HepG2 (cell line): Measurements from ENCODE around the gene CARD8. TPM values are rescaled to one million over a fixed set of nuclear protein-coding genes. Genes with fewer than 3 reads are reported as not detected.

ENCODE experiments used
- CREM ChIP-seq, 2 experiments: sonication (generic) in 1 of 2; formaldehyde crosslinking in 1 of 2; IDR thresholded peaks; 2 replicates each; pipeline versions ENCODE4 v1.4.0 to v1.6.1; 2016 to 2020; ENCODE audit warnings: antibody characterized with exemption in 1 of 2, mild to moderate bottlenecking in 1 of 2, missing genetic modification reagents in 1 of 2
- CTCF ChIP-seq: sonication (generic); formaldehyde crosslinking; IDR thresholded peaks from 2 replicates; pipeline ENCODE4 v1.5.0; 2020; ENCODE audit warnings: mild to moderate bottlenecking, missing genetic modification reagents, moderate library complexity
- HES4 ChIP-seq: sonication (generic); formaldehyde crosslinking; IDR thresholded peaks from 2 replicates; pipeline ENCODE4 v1.9.0; 2021; ENCODE audit warnings: mild to moderate bottlenecking, missing genetic modification reagents, borderline replicate concordance
- HINFP ChIP-seq: sonication (generic); formaldehyde crosslinking; IDR thresholded peaks from 2 replicates; pipeline ENCODE4 v1.4.0; 2020; ENCODE audit warnings: low read depth, mild to moderate bottlenecking, missing genetic modification reagents
- NKX3-1 ChIP-seq: sonication (generic); formaldehyde crosslinking; IDR thresholded peaks from 2 replicates; pipeline ENCODE4 v1.5.0; 2020; ENCODE audit warnings: missing genetic modification reagents
- RFX5 ChIP-seq: IDR thresholded peaks from 2 replicates; pipeline ENCODE4 v1.6.1; 2011; ENCODE audit warnings: low read depth, low read length, improper control_type of control experiment
- RXRB ChIP-seq: IDR thresholded peaks from 2 replicates; pipeline ENCODE4 v1.6.1; 2016; ENCODE audit warnings: borderline replicate concordance, missing genetic modification reagents, missing compliant biosample characterization
- WIZ ChIP-seq: sonication (generic); formaldehyde crosslinking; IDR thresholded peaks from 2 replicates; pipeline ENCODE4 v1.5.1; 2020; ENCODE audit warnings: mild to moderate bottlenecking, missing genetic modification reagents
- YEATS2 ChIP-seq: sonication (generic); formaldehyde crosslinking; IDR thresholded peaks from 2 replicates; pipeline ENCODE4 v1.4.0; 2020; ENCODE audit warnings: missing genetic modification reagents, borderline replicate concordance
- ZBTB37 ChIP-seq: sonication (generic); formaldehyde crosslinking; IDR thresholded peaks from 2 replicates; pipeline ENCODE4 v1.4.0; 2020; ENCODE audit warnings: mild to moderate bottlenecking, missing genetic modification reagents
- ZMYM2 ChIP-seq: sonication (generic); formaldehyde crosslinking; IDR thresholded peaks from 2 replicates; pipeline ENCODE4 v1.8.0; 2022; ENCODE audit warnings: mild to moderate bottlenecking, missing genetic modification reagents
- ZNF180 ChIP-seq: sonication (generic); formaldehyde crosslinking; IDR thresholded peaks from 2 replicates; pipeline ENCODE4 v1.4.0; 2020; ENCODE audit warnings: low read depth, missing genetic modification reagents, borderline replicate concordance
- ZNF235 ChIP-seq: sonication (generic); formaldehyde crosslinking; IDR thresholded peaks from 2 replicates; pipeline ENCODE4 v1.8.1; 2023; ENCODE audit warnings: mild to moderate bottlenecking, missing genetic modification reagents, borderline replicate concordance
- ZNF850 ChIP-seq: sonication (generic); formaldehyde crosslinking; conservative IDR thresholded peaks from 2 replicates; pipeline ENCODE4 v1.9.0; 2021; ENCODE audit warnings: mild to moderate bottlenecking, missing genetic modification reagents
- ZNF883 ChIP-seq: sonication (generic); formaldehyde crosslinking; IDR thresholded peaks from 2 replicates; pipeline ENCODE4 v1.5.1; 2020; ENCODE audit warnings: mild to moderate bottlenecking, missing genetic modification reagents; ENCODE audit errors: not compliant biosample characterization
- ZSCAN31 ChIP-seq: sonication (generic); formaldehyde crosslinking; IDR thresholded peaks from 2 replicates; pipeline ENCODE4 v1.5.0; 2020; ENCODE audit warnings: low read depth, mild to moderate bottlenecking, missing genetic modification reagents
- polyA plus RNA-seq, 8 experiments: library from polyadenylated mRNA; depleted of rRNA in 3 of 8; stranded (reverse) in 7 of 8; unstranded in 1 of 8; fragments of >200 nt; fragmentation: Illumina TruSeq in 4 of 8; extraction: Trizol in 4 of 8; gene quantifications; 2 replicates each; pipeline versions ENCODE4 v1.2.1 to v1.2.3, GENCODE V29; 2011 to 2016; ENCODE audit warnings: low read depth in 4 of 8, missing spikeins in 1 of 8, mixed read lengths in 1 of 8; ENCODE audit not compliant: insufficient read depth in 1 of 8
- total RNA-seq, 5 experiments: library from RNA; depleted of rRNA; stranded (reverse); fragments of >200 nt; fragmentation: Illumina TruSeq; extraction: Trizol; gene quantifications; 2 replicates each; pipeline ENCODE4 v1.2.3, GENCODE V29; 2016; ENCODE audit warnings: low read depth in 1 of 5
- TF ChIP-seq, protein P1 (sequence below): sonication (generic); formaldehyde crosslinking; IDR thresholded peaks from 2 replicates; pipeline ENCODE4 v1.8.0; 2022; ENCODE audit warnings: mild to moderate bottlenecking, missing genetic modification reagents; ENCODE audit not compliant: insufficient replicate concordance
- TF ChIP-seq, protein P2 (sequence below): IDR thresholded peaks from 2 replicates; pipeline ENCODE4 v1.6.1; 2016; ENCODE audit warnings: control low read depth

Gene CARD8
- total and polyA plus RNA-seq, 2 of the 13 experiments (the other 11 are each of a cell fraction or from before 2014, with no cell fraction given): 15.0 to 19.2 TPM

DNA sequence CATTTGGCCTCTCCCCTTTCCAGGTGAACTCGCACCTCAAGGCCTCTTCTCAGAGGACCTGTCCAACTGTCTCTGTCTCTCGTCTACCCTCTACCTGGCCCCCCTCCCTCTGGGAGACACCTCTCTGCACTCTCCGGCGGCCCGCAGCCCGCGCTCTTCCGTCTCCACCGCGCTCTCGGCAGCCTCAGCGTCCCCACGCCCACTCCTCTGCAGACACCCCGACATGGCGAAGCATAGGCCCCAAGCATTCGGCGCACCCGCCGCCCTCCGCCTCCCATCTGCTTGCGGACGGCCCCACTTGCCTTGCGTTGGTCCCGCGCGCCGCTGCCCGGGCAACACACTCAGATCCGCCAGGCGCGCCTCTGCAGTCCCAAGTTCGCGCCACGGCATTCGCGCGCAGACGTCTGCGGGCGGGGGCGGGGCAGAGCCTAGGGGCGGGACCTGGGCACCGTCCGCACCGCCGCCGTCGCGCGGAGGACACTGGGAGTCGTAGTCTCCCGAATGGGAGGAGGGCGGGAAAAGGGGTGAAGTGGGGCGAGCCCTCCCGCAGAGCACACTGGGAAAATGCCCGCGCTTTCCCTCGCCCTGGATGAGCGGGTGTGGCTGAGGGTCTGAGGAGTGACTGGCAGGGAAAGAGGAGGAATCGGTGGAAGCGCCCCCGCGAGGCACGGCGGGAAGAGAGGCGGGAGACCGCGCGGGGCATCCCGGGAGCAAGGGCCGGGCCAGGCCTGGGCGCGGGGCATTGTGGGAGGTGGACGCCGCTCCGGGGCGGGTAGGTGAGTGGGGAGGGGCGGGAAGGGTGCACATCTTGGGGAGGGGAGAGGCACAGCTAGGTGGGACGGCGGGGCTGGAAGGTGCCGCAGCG is 85.5 kb downstream of the CARD8 start, which contains the start of the genes LIG1 and ZSWIM9 (continued):
- TF ChIP-seq, protein P1, sequence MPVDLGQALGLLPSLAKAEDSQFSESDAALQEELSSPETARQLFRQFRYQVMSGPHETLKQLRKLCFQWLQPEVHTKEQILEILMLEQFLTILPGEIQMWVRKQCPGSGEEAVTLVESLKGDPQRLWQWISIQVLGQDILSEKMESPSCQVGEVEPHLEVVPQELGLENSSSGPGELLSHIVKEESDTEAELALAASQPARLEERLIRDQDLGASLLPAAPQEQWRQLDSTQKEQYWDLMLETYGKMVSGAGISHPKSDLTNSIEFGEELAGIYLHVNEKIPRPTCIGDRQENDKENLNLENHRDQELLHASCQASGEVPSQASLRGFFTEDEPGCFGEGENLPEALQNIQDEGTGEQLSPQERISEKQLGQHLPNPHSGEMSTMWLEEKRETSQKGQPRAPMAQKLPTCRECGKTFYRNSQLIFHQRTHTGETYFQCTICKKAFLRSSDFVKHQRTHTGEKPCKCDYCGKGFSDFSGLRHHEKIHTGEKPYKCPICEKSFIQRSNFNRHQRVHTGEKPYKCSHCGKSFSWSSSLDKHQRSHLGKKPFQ: peak; percentile 51
- TF ChIP-seq ZNF850 (CRISPR knock-in tag) (no peak), ZNF883 (peak; percentile 87), RFX5 (0 out of 2 replicates have a peak, but pooled peaks have one; percentile 8), ZBTB37 (CRISPR knock-in tag) (no peak), ZMYM2 (no peak), ZNF180 (CRISPR knock-in tag) (no peak), HES4 (no peak), CREM (IDR thresholded peaks at IDR 0.05) (peak; percentile 68), CREM (CRISPR knock-in tag; IDR thresholded peaks at IDR 0.05) (no peak), ZSCAN31 (CRISPR knock-in tag) (peak; percentile 74; the same call in 1 of the 2 replicates), HINFP (CRISPR knock-in tag) (peak; percentile 54; the same call in 1 of the 2 replicates), WIZ (CRISPR knock-in tag) (peak; percentile 37; the same call in 1 of the 2 replicates), RXRB (CRISPR knock-in tag) (no peak), NKX3-1 (CRISPR knock-in tag) (no peak), YEATS2 (CRISPR knock-in tag) (peak; percentile 89), CTCF (peak; percentile 55), ZNF235 (CRISPR knock-in tag) (no peak)
- TF ChIP-seq, protein P2, sequence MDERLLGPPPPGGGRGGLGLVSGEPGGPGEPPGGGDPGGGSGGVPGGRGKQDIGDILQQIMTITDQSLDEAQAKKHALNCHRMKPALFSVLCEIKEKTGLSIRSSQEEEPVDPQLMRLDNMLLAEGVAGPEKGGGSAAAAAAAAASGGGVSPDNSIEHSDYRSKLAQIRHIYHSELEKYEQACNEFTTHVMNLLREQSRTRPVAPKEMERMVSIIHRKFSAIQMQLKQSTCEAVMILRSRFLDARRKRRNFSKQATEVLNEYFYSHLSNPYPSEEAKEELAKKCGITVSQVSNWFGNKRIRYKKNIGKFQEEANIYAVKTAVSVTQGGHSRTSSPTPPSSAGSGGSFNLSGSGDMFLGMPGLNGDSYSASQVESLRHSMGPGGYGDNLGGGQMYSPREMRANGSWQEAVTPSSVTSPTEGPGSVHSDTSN (CRISPR knock-in tag): peak; percentile 69
